WTC11 (cell line): ENCODE results near the gene DHPS. TPM values are rescaled to one million over a fixed set of nuclear protein-coding genes. Genes with fewer than 3 reads are reported as not detected.

ENCODE experiments used
- ATAC-seq: fragments of 200-7000 bp; cut with Tn5 transposase; 2 replicates; pipeline ENCODE4 v1.10.0; 2021; ENCODE audit warnings: mild to moderate bottlenecking, moderate library complexity
- CTCF ChIA-PET: fragments of 300-600 bp; sonication (Branson Sonifier 250); formaldehyde crosslinking; loops from one replicate; lab custom pipeline; 2021; ENCODE audit warnings: antibody characterized with exemption; lab: Charles Lee
- POLR2A ChIA-PET: fragments of 350-600 bp; sonication (Branson Sonifier 250); formaldehyde crosslinking; loops from one replicate; lab custom pipeline; 2021; ENCODE audit warnings: antibody characterized with exemption; lab: Charles Lee
- DNase-seq: peaks from one replicate; pipeline ENCODE4 v3.0.0; 2021; ENCODE audit warnings: low spot score
- H3K27ac Mint-ChIP-seq: 2 replicates; pipeline ENCODE4 v1.8.0; 2021; ENCODE audit warnings: mixed read lengths
- H3K27me3 Mint-ChIP-seq: 2 replicates; pipeline ENCODE4 v1.8.0; 2021; ENCODE audit warnings: low read depth, mild to moderate bottlenecking, moderate library complexity, mixed read lengths
- H3K36me3 Mint-ChIP-seq: 2 replicates; pipeline ENCODE4 v1.8.0; 2021; ENCODE audit warnings: mixed read lengths
- H3K4me1 Mint-ChIP-seq: 2 replicates; pipeline ENCODE4 v1.8.0; 2022; ENCODE audit warnings: mixed read lengths
- H3K4me3 Mint-ChIP-seq: 2 replicates; pipeline ENCODE4 v1.8.0; 2021; ENCODE audit warnings: mild to moderate bottlenecking, moderate library complexity, mixed read lengths
- H3K9me3 Mint-ChIP-seq: 2 replicates; pipeline ENCODE4 v1.8.0; 2021; ENCODE audit warnings: mixed read lengths
- E2F1 ChIP-seq: sonication (generic); formaldehyde crosslinking; IDR thresholded peaks from 2 replicates; pipeline ENCODE4 v1.8.0; 2022; ENCODE audit warnings: mild to moderate bottlenecking, missing genetic modification reagents
- ETV6 ChIP-seq: sonication (generic); formaldehyde crosslinking; IDR thresholded peaks from 2 replicates; pipeline ENCODE4 v1.8.1; 2022; ENCODE audit warnings: mild to moderate bottlenecking, missing genetic modification reagents
- JAZF1 ChIP-seq: fragments of 250-450 bp; sonication (Bioruptor Pico); IDR thresholded peaks from 2 replicates; pipeline ENCODE4 v1.9.0; 2021; ENCODE audit warnings: moderate library complexity, mild to moderate bottlenecking, inconsistent platforms
- MAX ChIP-seq: sonication (generic); formaldehyde crosslinking; IDR thresholded peaks from 2 replicates; pipeline ENCODE4 v1.8.0; 2022; ENCODE audit warnings: mild to moderate bottlenecking, missing genetic modification reagents
- SP1 ChIP-seq: sonication (generic); formaldehyde crosslinking; conservative IDR thresholded peaks from 2 replicates; pipeline ENCODE4 v1.8.1; 2022; ENCODE audit warnings: missing genetic modification reagents
- TCF7 ChIP-seq: sonication (generic); formaldehyde crosslinking; IDR thresholded peaks from 2 replicates; pipeline ENCODE4 v1.8.0; 2022; ENCODE audit warnings: mild to moderate bottlenecking, low read depth, missing genetic modification reagents, moderate library complexity
- ZNF416 ChIP-seq: fragments of 250-450 bp; sonication (Bioruptor Pico); IDR thresholded peaks from 2 replicates; pipeline ENCODE4 v1.9.0; 2021; ENCODE audit warnings: mild to moderate bottlenecking, inconsistent platforms
- total RNA-seq: library from RNA; stranded (reverse); gene quantifications from 3 replicates; pipeline ENCODE4 v1.2.3, GENCODE V29; 2021
- TF ChIP-seq, protein P1 (sequence below): sonication (generic); formaldehyde crosslinking; IDR thresholded peaks from 2 replicates; pipeline ENCODE4 v1.8.0; 2023; ENCODE audit warnings: missing genetic modification reagents, mild to moderate bottlenecking, borderline replicate concordance
- TF ChIP-seq, protein P2 (sequence below): sonication (generic); formaldehyde crosslinking; IDR thresholded peaks from 2 replicates; pipeline ENCODE4 v1.8.1; 2022; ENCODE audit warnings: missing genetic modification reagents, borderline replicate concordance
- TF ChIP-seq, protein P3 (sequence below): fragments of 200-600 bp; IDR thresholded peaks from 2 replicates; pipeline ENCODE4 v1.8.0; 2022; ENCODE audit warnings: antibody characterized with exemption
- TF ChIP-seq, protein P4 (sequence below): fragments of 250-450 bp; sonication (Bioruptor Pico); IDR thresholded peaks from 2 replicates; pipeline ENCODE4 v1.9.0; 2021; ENCODE audit warnings: mild to moderate bottlenecking

Gene DHPS
- total RNA-seq, 1 experiment from 2014 or later = 115 TPM

GRCh38 chr19:12675940-12676339 is 5.7 kb downstream of the DHPS start (continued):
- TF ChIP-seq, protein P1, sequence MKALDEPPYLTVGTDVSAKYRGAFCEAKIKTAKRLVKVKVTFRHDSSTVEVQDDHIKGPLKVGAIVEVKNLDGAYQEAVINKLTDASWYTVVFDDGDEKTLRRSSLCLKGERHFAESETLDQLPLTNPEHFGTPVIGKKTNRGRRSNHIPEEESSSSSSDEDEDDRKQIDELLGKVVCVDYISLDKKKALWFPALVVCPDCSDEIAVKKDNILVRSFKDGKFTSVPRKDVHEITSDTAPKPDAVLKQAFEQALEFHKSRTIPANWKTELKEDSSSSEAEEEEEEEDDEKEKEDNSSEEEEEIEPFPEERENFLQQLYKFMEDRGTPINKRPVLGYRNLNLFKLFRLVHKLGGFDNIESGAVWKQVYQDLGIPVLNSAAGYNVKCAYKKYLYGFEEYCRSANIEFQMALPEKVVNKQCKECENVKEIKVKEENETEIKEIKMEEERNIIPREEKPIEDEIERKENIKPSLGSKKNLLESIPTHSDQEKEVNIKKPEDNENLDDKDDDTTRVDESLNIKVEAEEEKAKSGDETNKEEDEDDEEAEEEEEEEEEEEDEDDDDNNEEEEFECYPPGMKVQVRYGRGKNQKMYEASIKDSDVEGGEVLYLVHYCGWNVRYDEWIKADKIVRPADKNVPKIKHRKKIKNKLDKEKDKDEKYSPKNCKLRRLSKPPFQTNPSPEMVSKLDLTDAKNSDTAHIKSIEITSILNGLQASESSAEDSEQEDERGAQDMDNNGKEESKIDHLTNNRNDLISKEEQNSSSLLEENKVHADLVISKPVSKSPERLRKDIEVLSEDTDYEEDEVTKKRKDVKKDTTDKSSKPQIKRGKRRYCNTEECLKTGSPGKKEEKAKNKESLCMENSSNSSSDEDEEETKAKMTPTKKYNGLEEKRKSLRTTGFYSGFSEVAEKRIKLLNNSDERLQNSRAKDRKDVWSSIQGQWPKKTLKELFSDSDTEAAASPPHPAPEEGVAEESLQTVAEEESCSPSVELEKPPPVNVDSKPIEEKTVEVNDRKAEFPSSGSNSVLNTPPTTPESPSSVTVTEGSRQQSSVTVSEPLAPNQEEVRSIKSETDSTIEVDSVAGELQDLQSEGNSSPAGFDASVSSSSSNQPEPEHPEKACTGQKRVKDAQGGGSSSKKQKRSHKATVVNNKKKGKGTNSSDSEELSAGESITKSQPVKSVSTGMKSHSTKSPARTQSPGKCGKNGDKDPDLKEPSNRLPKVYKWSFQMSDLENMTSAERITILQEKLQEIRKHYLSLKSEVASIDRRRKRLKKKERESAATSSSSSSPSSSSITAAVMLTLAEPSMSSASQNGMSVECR (CRISPR knock-in tag) = no peak

GRCh38 chr19:12675399-12675798 is 6.3 kb downstream of the DHPS start:
- Mint-ChIP-seq H3K4me1 (peaks cover 6% of the 10 kb centered on the region; the same call in 1 of the 2 replicates), H3K9me3 (no peaks in the 10 kb centered on the region), H3K36me3 (peaks cover 57% of the 10 kb centered on the region), H3K4me3 (no peak overlapping the region), H3K27me3 (no peaks in the 10 kb centered on the region), H3K27ac (no peak overlapping the region)
- TF ChIP-seq, protein P2, sequence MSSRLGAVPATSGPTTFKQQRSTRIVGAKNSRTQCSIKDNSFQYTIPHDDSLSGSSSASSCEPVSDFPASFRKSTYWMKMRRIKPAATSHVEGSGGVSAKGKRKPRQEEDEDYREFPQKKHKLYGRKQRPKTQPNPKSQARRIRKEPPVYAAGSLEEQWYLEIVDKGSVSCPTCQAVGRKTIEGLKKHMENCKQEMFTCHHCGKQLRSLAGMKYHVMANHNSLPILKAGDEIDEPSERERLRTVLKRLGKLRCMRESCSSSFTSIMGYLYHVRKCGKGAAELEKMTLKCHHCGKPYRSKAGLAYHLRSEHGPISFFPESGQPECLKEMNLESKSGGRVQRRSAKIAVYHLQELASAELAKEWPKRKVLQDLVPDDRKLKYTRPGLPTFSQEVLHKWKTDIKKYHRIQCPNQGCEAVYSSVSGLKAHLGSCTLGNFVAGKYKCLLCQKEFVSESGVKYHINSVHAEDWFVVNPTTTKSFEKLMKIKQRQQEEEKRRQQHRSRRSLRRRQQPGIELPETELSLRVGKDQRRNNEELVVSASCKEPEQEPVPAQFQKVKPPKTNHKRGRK (CRISPR knock-in tag) = no peak
- TF ChIP-seq SP1 (no peak), ETV6 (CRISPR knock-in tag) (no peak), ZNF416 (CRISPR knock-in tag) (no peak), JAZF1 (CRISPR knock-in tag) (no peak), MAX (CRISPR knock-in tag) (no peak), TCF7 (CRISPR knock-in tag) (no peak), E2F1 (CRISPR knock-in tag) (no peak)
- TF ChIP-seq, protein P3, sequence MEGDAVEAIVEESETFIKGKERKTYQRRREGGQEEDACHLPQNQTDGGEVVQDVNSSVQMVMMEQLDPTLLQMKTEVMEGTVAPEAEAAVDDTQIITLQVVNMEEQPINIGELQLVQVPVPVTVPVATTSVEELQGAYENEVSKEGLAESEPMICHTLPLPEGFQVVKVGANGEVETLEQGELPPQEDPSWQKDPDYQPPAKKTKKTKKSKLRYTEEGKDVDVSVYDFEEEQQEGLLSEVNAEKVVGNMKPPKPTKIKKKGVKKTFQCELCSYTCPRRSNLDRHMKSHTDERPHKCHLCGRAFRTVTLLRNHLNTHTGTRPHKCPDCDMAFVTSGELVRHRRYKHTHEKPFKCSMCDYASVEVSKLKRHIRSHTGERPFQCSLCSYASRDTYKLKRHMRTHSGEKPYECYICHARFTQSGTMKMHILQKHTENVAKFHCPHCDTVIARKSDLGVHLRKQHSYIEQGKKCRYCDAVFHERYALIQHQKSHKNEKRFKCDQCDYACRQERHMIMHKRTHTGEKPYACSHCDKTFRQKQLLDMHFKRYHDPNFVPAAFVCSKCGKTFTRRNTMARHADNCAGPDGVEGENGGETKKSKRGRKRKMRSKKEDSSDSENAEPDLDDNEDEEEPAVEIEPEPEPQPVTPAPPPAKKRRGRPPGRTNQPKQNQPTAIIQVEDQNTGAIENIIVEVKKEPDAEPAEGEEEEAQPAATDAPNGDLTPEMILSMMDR = no peak
- TF ChIP-seq, protein P4, sequence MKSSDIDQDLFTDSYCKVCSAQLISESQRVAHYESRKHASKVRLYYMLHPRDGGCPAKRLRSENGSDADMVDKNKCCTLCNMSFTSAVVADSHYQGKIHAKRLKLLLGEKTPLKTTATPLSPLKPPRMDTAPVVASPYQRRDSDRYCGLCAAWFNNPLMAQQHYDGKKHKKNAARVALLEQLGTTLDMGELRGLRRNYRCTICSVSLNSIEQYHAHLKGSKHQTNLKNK = no peak
- TF ChIP-seq, protein P1 (CRISPR knock-in tag) = no peak
- ATAC-seq (no peak), DNase-seq (no peak)
- ChIA-PET POLR2A (no interaction called here), CTCF (no interaction called here)
